GM21737 (cell line): ENCODE data around the gene CDH8.

Source experiments
- ATAC-seq: cut with Tn5 transposase; IDR thresholded peaks from one replicate; pipeline ENCODE4 v1.9.1; 2021; ENCODE audit warnings: mild to moderate bottlenecking, moderate library complexity; ENCODE audit not compliant: unreplicated experiment

The CDH8 gene

DNA sequence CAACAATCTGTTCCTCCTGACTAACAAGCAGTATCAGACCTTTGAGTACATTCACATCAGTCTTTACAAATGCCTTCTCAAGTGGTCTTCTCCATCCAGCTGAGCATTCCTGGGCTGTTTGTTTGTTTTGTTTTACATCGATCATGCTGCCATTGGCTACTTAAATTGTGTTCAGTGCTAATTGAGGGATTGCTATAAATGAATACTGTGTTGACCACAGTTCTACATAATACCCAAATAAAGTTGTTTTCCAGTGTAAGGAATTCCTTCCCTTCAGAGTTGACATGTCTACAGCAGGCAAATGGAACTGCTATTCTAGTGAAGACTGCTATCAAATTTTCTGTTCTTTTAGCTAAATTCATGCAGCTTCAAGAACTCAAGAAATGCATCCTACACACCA is 3.2 kb downstream of the CDH8 start:
- ATAC-seq: no peak

DNA sequence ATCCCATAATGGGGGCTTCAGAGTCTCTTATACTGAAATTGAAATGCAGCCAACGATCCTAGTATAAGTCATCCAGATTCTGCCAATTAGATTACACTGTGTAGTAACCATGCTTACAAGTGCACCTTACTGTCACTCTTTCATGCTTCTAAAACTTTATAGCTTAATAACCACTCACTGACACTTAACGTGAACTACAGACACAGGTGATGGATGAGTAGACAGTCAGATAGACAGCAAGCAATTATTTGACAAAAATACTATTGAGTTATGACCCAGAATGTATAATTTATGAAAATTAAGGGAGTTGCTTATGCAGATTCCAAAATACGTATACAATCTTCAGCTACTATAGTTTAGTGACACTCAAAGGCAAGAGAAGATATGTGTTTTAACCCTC is 6.3 kb downstream of the CDH8 start:
- no peak for ATAC-seq

DNA sequence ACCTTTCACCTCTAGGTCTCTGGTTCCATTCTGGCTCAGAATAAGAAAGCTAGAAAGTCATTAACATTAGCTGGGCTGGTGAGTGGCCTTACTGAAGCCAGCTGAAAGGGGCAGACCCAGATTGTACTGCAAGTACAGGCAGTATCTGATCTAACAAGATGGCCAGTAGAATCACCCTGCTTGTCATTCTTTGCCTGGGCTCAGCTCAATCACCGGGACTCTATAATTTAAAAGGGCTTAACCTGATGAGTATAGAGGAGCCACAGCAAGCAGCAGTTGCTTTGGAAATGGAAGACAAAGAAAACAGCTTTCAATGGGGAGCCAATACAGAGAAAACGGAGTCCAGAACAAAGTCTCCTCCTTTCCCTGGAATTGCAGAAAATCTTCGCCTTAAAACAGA is 13.6 kb downstream of the CDH8 start:
- ATAC-seq: no peak

DNA sequence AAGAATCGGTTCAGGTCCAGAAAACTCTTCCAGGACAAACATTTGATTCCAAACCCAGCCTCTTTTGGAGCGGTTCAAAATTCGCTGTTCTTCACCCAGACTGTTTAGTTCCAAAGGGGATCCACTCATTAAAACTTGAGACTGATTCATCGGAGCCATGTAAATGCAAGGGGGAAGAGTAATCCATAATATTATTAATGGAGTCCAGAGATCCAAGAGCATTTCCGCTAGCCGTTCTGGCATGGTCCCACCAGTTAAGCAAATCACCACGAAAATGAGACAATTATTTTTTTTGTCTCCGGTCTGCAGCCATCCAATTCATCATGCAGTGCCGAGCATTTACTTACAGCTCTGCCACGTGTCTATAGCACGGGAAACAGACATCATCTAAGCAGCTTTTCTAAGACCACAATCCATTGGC is 15.1 kb downstream of the CDH8 start:
- ATAC-seq: no peak

DNA sequence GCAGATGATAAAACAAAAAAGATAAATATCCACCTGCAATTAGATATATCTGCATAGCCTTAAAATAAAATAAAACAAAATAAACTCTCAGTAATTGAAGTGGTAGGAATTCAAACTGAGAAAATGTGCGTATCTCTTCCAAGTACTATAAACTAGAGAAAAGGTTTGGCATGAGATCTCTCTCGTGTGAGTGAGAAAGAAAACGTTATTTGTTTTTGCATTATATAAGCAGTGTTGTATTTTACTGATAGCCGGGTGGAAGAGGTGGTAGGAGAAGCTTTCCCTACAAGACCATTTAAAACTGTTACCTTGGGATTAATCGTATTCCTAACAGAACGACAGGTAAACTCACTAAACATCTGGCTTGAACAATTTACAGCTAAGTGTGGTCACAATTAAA is 15.6 kb downstream of the CDH8 start:
- no peak for ATAC-seq

DNA sequence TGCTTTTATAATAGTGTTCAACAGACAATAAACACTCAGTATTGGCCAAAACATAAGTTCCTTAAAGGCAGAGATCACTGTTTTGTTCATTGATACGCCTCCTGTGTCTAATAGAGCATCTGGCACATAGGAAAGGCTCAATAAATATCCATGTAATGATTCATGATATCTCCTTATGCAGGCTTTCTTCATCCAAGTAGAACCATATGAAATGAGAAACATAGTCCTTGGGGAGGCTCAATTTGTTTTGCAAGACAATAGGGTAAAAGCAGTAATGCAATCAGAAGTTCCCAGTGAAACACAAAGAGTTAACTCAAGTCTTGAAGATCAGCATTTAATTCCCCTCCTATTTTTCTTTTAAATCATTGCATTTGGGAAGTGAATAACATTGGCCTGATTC is 16.4 kb downstream of the CDH8 start:
- no peak for ATAC-seq

DNA sequence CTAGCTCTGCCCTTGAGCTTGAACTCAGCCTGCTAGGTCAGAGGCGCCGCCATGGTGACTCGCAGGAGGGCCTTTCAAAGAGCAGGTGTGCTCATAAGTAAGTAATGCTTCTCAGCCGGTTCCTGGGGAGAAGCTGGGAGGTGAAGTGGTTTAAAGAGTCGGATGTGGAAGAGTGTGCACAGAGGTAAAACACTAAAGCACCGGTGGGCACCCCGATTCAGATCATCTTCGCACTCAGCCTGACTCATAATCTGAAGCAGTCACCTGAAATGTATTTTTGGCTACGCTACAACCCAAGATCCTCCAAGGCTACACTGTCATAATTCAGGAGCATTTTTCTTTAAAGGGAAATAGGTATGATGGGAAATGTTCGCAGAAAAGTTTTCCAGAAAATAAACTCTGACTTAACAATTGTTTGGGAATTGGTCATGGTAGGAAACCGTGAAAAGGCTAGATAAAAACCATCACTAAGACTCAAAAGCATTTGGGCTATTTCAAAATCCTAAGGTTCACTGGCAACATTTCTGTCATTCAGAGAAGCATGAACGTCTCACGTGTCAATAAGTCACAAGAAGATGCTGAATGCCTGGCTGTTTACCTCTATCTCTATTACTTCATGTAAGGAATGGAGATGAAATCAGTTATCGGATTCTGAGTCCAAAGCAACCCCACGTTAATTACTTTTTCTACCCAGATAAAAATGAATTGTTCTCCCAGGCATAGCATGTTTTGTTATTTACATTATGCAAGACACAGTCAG is 17.8 kb downstream of the CDH8 start:
- ATAC-seq: no peak

DNA sequence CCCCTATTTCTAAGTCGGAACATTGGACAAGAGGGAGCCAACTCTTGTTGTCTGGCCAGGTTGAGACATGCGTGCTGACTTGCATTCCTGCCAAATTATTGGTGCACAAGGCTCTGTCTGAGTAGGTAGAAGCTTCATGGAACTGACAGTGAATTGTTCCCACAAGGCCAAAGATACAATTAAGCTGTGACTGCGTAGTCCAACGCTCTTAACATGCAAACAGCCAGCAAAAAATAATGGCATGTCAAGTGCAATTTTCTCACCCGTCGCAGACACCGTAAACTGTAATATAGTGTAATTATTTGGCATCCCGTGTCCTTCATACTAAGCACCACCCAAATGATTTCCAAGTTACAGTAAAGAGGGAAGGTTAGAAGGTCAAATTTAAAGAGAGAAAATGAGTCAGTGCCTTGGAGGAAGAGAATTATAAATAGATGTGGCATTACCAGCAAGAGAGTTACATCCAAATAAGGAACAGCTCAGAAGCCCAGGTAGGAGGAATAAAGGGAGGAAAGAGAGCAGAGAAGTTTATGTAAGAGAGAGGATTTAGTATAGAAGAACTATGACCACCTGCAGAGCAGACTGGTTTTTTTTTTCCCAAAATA is 21.8 kb downstream of the CDH8 start:
- no peak for ATAC-seq

DNA sequence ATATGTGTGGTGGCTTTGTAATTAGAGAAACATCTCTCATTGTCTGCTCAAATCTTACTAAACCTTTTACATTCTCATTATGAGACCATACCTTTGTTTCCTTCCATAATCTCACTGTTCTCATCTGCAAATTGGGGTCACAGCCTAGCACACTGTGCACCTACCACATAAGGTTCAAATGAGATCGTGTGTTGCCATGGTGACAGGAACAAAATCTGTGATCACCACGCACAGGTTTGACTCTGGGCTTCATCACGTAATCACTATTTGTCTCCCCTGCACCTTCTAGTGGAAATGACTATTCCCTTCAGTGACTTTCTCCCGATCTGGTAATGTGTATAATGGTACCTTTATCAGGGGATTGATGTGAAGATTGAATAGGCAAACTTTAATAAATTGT is 26.1 kb downstream of the CDH8 start:
- no peak for ATAC-seq

DNA sequence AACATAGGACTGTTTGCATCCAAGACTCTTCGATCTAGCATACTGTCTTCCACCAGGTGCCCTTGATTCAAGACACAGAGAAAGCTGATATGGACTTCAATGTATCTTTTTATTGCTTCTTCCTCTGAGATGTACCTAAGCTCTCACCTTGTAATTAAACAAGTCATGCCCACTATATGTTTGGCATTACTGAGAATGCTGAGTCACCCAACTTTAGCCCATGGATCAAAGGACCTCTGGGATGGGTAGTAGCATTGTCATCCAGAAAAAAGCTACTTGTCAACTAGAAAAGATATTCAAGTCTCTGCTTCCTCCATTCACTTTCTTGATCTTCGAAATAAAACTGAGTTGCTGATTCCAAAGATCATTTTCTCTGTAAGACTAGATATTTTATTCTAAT is 37.8 kb downstream of the CDH8 start:
- ATAC-seq: no peak

DNA sequence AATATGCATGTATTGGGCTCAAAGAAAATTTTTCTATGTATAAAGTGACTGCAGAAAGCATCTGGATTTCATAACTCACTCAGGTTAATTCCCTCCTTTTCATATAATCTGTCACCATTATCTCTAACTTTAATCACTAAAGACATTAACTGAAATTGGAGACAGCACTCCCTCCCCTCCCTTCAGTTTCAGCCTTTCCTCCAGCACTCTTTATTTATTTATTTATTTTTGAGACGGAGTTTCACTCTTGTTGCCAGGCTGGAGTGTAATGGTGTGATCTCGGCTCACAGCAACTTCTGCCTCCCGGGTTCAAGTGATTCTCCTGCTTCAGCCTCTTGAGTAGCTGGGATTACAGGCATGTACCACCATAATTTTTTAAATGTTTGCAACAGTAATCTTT is 43.1 kb downstream of the CDH8 start:
- ATAC-seq: no peak

DNA sequence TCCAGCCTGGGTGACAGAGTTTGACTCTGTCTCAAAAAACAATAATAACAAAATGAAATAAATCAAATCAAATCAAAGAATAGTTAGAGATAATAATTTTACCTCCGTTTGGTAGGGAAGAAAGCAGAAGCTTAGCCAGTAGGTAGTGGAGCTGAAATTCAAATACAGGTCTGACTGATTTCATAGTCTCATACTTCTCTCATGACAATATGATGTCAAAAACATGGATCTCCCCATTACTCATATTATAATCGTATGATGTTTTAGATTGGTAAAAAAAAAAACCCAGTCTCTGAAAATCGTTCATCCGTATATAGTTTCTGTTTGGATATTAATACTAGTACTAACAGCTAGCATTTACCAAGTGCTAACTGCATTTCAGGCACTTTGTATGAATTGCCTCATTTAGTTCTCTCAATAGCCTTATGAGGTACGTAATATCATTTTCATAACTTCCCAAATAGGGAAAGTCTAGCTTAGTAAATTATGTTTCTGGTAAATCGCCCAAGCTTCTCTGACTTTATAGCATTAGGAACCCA is 48.7 kb downstream of the CDH8 start:
- no peak for ATAC-seq

DNA sequence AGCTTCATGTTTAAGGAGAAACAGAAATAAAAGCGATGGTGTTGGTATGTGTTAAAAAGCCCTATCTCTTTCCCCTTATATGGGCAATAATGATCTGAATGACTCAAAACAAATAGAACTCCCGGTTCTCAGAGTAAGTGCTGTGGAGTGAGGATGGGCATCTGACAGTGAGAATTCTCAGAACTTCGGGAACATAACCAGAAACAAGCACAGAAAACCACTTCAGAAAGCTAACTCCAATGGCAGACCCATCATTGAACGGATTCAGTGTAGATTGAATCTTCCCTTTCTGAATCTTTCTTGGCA is 67.2 kb downstream of the CDH8 start:
- ATAC-seq: no peak

DNA sequence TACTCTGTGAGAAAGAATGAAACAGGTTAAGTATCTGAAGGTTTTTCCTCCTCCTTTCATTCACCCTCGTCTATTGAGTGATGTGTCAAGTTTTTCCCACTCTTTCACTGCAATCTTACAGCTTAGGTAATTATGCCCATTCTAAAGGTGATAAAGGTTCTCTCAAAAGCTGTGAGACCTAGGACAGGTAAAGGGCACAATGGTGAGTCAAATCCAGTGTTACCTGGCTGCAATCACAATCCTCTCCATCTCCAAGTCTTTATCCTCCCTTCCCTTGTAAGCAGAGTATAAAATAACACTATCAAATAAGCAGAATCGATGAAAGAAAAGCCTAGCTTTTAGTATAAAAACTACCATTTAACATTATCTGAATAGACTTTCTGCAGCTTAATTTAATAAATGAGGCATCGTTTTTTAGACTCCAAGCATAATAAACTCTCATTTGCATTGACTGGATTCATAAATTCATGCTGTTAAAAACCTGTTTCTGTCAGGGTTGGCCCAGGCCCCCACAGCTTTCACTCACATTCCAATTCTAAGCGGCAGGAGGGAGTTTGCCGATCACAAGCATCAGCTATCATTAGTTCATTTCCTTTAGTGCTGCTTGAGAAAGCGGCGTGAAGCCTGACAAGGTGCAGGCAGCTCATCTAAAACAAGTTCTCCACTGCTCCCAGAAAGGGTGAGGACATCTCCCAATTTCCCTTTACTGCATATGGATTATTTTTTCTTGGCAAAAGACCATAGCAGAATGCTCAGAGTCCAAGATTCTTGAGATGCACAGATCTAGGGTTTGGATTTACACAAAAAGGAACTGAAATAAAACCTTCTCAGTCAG is 67.8 kb downstream of the CDH8 start:
- ATAC-seq: no peak

DNA sequence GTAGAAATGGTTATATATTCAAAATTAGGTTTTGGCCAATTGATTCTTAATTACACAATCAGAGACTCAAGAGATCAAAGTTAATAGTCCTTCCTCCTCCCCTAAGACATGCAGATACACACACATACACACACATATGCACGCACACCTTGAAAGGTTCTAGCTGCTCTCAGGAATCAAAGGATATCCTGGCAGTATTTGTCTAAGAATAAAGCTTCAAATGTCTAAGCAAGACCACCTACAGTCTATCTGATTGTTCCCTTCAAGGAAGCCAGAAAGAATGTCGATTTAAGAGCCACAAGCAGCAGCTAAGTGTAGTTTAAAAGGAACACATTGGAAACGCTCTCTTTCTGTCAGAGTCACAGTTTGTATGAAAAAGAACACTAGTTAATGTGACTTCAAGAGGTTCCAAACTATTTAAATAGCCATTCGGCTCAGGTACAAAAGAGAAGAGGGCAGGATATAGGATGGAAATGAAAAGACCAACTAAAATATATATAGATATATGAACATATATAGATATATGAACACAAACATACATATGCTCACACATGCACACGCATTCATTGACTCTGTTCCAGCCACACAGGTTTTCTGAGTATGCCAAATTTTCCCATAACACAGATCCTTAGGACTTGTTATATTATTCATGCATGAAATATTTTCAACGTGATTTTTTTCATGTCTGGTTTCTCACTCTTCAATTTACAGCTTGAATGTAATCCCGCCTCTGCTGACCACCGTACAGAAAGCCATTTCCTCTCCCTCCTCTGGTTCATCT is 79.0 kb downstream of the CDH8 start:
- no peak for ATAC-seq

DNA sequence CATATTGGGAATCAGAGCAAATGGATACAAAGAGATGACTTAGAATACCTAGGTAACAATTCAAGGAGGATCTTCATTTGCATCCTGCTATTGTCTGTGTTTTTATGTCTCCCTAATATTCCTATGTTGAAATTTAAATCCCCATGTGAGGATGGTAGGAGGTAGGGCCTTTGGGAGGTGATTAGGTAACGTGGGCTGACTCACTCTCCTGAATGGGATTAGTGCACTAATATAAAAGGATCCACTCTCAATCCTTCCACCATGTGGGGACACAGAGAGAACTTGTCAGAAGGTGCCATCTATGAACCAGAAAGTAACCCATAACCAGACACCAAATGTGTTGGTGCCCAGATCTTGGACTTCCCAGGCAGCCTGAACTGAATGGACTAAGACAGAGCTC is 83.4 kb downstream of the CDH8 start:
- no peak for ATAC-seq

DNA sequence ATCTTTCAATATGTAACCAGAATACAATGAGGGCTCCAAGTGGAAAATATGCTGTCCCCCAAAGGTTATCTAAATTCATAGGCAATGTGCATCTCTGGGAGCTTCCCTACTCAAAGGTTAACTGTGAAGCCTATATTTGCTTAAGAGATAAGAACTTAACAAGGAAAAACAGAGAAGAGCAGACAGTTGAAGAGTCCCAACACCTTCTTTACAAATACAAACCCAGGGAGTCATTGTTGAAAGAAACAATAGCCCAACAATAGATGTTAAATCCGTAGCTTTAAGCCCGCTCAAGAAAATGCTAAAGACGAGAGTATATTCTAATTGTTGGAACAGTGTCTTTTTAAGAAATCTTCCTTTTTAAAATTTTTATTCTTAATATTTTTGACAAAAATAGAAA is 87.8 kb downstream of the CDH8 start:
- no peak for ATAC-seq

DNA sequence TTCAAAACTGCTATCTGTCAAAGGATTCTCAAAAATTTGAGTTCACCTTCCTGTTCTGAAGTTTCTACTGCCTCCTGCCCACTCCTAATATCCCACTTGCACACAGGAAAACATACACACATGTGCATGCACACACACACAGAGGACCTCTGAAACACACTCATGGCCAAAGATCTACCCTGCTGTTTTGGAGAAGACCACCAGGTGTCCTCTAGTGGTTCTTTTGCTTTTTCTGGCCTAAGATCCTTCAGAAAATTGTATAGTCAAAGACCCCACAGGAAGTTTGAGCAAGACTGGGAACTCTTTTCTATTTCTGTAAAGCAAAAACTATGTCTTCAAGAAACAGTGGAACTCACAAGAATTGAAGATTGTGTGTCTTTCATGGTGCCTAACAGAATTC is 90.2 kb downstream of the CDH8 start:
- ATAC-seq: no peak

DNA sequence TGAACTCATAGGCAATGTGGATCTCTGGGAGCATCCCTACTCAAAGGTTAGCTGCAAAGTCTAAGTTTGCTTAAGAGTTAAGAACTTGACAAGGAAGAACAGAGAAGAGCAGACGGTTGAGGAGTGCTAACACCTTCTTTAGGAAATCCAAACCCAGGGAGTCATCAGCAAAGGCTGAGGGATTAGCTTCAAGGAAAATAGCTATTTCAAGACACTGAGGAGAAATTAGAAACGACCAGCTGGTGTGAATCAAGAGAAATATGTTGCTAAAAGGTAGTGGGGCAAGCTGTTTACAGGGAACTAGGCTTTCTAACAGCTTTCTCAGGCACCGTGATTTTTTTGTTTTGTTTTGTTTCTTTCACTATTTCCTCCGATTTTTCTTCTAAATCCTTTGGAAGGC is 90.7 kb downstream of the CDH8 start:
- ATAC-seq: no peak

DNA sequence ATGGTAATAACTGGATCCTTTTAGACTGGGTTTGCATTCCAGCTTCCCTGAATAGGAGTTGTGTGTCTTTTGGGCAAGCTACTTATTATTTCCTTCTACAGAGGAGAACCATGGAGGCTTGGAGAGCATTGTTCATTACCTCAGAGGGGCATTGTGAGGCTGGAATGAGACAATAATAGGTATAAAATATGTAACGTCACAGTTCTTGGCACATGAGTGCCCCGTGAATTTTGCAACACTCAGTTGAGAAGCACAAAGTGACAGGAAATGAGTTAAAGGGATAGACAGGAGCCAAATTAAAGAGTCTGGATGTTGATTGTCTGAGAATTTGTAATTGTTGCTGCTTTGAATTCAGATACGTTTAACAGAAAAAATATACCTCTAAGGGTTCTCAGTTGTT is 92.2 kb downstream of the CDH8 start:
- no peak for ATAC-seq

DNA sequence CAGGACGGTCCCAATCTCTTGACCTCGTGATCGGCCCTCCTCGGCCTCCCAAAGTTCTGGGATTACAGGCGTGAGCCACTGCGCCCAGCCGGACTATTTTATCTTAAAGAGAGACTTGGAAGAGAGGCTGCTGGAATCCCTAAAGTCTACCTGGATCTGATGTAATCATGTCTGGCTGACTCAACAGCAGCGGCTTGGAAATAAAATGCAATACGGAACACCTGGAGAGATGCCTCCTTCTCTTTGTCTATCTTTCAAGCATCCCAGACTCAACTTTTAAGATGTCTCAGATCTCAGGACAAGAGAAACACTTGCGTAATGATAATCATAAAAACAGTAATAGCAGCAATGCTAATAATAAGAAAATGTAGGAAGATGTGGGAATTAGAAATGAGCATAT is 95.6 kb downstream of the CDH8 start:
- ATAC-seq: no peak
